C4-2B (cell line): ENCODE results near the gene CDC42BPB.

Experiments
- ZFX ChIP-seq: fragments of 450-650 bp; IDR thresholded peaks from 2 replicates; pipeline ENCODE4 v1.6.1; 2017
- TF ChIP-seq, protein P1 (sequence below): fragments of 450-650 bp; conservative IDR thresholded peaks from 2 replicates; pipeline ENCODE4 v1.5.1; 2017; ENCODE audit warnings: mild to moderate bottlenecking

DNA sequence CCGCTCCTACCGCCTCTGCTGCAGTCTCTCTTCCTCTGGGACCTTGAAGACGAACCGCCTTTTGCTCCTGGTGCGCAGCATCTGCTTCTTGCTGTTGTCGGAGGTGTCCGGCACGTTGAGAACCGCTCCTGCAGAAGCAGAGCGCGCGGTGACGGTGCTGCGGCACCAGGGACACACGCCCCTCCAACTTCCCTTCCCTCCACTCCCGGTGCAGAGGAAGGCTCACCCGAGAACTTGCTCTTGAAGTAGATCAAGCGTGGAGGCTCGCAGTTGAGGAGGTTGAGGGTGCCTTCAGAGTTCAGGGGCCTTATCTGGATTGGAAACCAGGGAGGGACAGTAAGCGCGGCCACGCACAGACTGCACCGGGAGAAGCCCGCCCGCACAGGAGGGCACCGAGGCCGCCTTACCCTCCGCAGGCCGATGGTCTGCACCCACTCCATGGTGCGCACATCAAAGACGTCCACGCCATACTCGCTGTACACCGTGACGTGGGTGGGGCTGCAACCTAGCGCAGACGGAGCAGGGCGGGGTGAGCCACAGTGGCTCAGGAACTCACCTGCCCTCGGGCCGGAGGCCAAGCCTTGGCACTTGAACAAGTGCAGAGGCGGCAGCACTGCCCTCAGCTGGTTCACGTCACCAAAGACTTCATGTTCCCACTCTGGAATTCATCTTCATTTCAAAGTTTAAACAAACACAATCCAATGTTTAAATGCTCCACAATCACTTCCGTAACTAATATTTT is 117.4 kb downstream of the CDC42BPB start:
- TF ChIP-seq, protein P1, sequence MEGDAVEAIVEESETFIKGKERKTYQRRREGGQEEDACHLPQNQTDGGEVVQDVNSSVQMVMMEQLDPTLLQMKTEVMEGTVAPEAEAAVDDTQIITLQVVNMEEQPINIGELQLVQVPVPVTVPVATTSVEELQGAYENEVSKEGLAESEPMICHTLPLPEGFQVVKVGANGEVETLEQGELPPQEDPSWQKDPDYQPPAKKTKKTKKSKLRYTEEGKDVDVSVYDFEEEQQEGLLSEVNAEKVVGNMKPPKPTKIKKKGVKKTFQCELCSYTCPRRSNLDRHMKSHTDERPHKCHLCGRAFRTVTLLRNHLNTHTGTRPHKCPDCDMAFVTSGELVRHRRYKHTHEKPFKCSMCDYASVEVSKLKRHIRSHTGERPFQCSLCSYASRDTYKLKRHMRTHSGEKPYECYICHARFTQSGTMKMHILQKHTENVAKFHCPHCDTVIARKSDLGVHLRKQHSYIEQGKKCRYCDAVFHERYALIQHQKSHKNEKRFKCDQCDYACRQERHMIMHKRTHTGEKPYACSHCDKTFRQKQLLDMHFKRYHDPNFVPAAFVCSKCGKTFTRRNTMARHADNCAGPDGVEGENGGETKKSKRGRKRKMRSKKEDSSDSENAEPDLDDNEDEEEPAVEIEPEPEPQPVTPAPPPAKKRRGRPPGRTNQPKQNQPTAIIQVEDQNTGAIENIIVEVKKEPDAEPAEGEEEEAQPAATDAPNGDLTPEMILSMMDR = no peak
- no peak for TF ChIP-seq ZFX
